T47D (cell line): ENCODE results near the gene NDFIP2.

Source experiments
- DNase-seq, 2 experiments: peaks; one replicate each; pipeline versions ENCODE4 v3.0.0 to v3.0.0-alpha.2; 2011 to 2012; ENCODE audit warnings: low read depth in 1 of 2, low spot score in 1 of 2
- JUND ChIP-seq: IDR thresholded peaks from 2 replicates; pipeline ENCODE4 v1.6.1; 2012; ENCODE audit warnings: low read depth
- in situ Hi-C: cut with HindIII; loops from 2 replicates; pipeline ENCODE4 v1.10.0; 2016; ENCODE audit warnings: low sequenced_read_pairs, low pct_unique_long_range_greater_than_20kb

Gene NDFIP2

DNA sequence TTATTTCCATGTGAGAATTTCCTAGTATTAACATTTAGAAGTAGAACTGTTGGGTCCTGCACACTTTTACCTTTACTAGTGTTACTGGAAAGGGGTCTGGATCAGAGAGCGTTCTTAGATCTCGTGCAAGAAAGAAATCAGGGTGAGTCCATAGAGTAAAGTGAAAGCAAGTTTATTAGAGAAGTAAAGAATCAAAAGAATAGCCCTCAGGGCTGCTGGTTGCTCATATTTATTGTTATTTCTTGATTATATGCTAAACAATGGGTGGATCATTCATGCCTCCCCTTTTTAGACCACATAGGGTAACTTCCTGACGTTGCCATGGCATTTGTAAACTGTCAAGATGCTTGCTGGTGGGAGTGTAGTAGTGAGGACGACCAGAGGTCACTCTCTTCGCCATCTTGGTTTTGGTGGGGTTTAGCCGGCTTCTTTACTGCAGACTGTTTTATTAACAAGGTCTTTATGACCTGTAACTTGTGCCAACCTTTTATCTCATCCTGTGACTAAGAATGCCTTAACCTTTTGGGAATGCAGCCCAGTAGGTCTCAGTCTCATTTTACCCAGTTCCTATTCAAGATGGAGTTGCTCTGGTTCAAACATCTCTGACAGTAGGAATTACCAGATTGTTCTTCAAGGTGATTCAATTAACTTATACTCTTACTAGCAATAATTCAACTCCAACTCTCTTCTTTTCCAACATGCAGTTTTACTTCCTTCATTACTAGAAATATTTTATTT is 27.4 kb downstream of the NDFIP2 start:
- DNase-seq = no peak
- in situ Hi-C loops = no loop called here

DNA sequence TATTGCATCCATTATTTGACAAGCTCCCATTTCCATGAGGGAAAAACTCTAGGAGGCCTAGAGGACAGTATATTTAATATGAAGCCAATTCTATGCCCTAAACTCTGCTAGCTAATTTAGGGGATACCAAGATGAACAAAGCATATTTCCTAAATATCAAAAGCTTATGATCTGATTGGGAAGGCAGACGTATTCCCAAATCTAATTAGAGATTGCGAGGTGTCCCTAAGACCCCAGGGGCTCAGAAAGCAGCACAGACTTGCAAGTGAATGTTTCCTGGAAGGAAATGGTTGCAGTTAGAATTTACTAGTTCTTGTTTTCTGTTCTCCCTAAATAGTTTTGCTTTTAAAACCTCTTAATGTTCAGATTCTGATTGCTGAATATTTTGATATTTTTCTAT is 30.7 kb downstream of the NDFIP2 start:
- no peak for DNase-seq
- in situ Hi-C loops = no loop called here
- TF ChIP-seq JUND = no peak

More for the DNA sequence above, 27.4 kb downstream of the NDFIP2 start:
- TF ChIP-seq JUND = no peak

DNA sequence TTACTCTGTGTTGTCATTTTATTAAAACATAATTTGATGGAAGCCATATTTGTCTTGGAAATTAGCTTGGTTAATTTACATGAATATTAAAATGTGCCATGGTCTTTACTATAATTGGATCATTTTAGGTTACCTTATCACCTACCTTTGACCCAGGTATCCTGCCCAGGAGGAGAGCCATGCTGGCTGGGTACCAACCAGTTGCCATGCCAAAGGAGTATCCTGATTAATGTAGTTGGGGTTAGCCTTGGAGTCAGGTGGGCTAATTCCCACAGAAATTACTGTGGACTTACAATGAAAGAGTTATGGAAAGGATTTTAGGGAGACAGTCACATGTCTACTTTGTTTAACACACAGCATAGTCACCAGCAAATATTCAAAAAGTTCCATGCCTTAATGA is 32.0 kb downstream of the NDFIP2 start:
- no peak for TF ChIP-seq JUND
- in situ Hi-C loops = no loop called here
- DNase-seq = no peak

DNA sequence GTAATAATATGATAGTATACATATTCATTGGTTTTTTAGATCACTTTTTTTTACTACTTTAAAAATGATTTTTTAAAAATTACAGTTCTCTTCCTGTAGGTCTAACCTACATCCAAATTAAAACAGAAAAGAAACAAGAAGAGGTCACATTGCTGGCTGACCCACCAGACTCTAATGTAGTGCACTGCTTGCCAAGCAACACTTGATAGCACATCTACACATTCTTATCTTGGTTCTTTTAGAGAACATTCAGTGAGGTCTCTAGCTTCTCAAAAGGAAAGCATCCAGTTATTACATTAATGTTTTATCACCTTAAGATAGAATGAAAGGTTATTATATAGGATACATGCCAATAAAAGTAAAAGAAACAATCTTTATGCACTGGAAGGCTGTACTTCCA is 35.6 kb downstream of the NDFIP2 start:
- TF ChIP-seq JUND = no peak
- in situ Hi-C loops = no loop called here
- DNase-seq = no peak

DNA sequence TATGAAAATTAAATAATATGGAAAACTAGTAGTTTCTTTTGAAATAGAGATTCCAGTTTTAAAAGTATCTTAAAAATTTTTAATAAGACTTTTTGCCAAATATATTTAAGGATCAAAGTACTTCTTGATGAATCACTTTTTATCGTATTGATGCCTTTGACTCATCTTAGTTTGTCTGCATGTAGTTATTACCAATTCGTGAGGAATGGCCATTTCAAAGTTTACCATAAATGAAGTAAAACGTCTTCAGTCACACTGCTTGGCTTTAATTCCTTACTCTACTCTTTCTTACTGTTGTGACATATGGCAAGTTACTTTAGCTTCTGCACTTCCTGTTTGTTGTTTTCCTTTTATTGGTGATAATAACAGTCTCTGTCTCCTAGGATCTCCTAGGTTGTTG is 38.3 kb downstream of the NDFIP2 start:
- TF ChIP-seq JUND = no peak
- DNase-seq = no peak
- in situ Hi-C loops = no loop called here

DNA sequence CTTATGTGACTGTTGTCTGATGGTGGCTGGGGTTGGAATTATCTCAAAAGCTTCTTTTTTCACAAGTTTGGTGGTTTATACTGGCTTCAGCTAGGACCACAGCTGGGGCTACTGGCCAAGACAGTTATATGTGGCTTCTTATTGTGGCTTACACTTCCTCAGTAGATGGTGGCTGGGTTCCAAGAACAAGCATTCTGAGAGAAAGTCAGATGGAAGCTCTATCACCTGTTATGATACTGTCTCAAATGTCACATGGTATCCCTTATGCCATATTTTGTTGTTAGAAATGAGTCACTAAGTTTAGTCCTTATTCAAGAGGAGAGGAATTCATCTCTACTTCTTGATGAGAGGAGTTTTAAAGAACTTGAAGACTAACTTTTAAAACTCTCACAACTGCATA is 41.6 kb downstream of the NDFIP2 start:
- DNase-seq = no peak
- in situ Hi-C loops = no loop called here
- no peak for TF ChIP-seq JUND

DNA sequence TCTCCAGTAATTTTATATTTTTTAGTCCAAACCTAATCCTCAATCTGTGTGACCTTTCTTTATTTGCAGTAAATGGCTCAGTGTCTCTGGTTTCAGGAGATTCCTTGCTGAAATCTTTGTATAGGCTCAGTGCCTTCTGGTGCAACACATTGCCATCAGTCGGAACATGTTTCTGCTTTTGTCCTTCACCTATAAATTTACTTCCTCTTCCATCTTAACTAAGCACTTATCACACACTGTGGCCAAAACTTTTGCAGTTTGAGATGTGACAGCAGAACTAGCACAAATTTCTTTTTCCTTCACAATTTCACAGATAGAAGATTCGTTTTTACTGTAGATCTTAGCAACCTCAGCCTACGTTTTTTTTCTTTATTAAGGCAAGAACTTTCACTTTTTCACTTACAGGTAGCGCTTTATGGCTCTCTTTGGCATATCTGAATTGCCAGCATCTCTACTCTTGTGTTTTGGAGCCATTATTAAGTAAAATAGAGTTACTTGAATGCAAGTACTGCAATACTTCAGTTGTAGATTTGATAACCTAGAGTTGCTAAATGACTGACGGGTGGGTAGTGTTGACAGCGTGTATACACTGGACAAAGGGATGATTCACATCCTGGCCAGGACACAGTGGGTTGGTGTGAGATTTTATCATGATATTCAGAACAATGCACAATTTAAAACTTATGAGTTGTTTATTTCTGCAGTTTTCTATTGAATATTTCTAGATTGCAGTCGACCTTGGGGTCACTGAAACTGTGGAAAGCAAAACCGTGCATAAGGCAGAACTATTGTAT is 44.3 kb downstream of the NDFIP2 start:
- in situ Hi-C loops = no loop called here
- no peak for TF ChIP-seq JUND
- no peak for DNase-seq

DNA sequence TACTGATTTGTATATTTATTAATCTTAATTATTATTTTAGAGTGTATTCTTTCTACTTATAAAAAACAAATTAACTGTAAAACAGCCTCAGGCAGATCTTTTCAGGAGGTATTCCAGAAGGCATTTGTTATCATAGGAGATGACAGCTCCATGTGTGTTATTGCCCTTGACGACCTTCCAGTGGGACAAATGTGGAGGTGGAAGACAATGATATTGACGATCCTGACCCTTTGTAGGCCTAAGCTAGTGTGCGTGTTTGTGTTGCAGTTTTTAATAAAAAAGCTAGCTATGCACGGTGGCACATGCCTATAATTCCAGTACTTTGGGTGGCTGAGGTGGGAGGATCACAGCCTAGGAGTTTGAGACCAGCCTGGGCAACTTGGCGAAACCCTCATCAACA is 46.7 kb downstream of the NDFIP2 start:
- TF ChIP-seq JUND = no peak
- in situ Hi-C loops = no loop called here
- DNase-seq = no peak

DNA sequence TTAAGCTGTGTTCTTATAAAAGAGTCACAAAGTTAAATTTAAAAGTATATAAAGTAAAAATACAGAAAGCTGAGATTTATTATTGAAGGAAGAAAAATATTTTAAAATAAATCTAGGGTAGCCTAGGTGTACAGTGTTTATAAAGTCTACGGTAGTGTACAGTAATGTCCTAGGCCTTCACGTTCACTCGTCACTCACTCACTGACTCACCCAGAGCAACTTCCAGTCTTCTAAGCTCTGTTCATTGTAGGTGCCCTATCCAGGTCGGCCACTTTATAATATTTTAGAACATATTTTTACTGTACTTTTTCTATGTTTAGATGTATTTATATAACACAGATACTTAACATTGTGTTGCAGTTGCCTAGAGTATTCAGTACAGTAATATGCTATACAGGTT is 47.4 kb downstream of the NDFIP2 start:
- no peak for TF ChIP-seq JUND
- in situ Hi-C loops = no loop called here
- no peak for DNase-seq

DNA sequence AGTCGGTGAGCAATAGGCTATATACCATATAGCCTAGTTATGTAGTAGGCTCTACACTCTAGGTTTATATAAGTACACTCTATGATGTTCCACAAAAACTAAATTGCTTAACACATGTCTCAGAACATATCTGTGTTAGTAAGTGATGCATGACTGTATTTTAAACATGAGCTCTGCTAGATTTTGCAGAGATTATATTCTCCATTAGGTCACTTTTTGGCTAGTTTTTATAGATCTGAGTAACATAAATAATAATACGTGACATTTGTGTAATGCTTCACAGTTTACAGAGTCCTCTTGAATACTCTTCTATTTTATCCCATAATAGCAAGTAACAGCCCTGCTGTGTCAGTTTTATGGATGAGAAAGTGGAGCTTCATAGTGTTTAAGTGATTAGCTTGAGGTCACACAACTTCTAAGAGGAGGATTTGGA is 47.8 kb downstream of the NDFIP2 start:
- no peak for TF ChIP-seq JUND
- no peak for DNase-seq
- in situ Hi-C loops = no loop called here

DNA sequence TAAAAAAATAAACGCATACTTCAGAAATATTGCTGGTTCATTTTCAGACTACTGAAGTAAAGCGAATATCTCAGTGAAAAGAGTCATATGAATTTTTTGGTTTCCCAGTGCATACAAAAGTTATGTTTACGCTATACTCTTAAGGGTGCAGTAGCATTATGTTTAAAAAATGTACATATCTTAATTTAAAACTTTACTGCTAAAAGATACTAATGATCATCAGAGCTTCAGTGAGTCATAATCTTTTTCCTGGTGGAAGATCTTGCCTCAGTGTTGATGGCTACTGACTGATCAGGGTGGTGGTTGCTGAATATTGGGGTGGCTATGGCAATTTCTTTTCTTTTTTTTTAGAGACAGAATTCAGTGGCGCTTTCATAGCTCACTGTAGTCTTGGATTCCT is 48.9 kb downstream of the NDFIP2 start:
- no peak for DNase-seq
- in situ Hi-C loops = no loop called here
- no peak for TF ChIP-seq JUND

DNA sequence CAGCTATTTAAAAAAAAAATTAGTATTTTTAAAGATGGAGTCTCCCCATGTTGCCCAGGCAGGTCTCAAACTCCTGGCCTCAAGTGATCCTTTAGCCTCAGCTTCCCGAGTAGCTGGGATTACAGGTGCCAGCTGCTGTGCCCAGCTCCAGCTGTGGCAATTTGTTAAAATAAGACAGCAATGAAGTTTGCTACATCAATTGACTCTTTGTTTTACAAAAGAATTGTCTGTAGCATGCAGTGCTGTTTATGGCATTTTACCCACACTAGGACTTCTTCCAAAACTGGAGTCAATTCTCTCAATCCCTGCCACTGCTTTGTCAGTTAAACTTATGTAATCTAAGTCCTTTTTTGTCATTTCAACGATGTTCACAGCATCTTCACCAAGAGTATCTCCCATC is 49.3 kb downstream of the NDFIP2 start:
- DNase-seq = no peak
- TF ChIP-seq JUND = no peak
- in situ Hi-C loops = no loop called here

DNA sequence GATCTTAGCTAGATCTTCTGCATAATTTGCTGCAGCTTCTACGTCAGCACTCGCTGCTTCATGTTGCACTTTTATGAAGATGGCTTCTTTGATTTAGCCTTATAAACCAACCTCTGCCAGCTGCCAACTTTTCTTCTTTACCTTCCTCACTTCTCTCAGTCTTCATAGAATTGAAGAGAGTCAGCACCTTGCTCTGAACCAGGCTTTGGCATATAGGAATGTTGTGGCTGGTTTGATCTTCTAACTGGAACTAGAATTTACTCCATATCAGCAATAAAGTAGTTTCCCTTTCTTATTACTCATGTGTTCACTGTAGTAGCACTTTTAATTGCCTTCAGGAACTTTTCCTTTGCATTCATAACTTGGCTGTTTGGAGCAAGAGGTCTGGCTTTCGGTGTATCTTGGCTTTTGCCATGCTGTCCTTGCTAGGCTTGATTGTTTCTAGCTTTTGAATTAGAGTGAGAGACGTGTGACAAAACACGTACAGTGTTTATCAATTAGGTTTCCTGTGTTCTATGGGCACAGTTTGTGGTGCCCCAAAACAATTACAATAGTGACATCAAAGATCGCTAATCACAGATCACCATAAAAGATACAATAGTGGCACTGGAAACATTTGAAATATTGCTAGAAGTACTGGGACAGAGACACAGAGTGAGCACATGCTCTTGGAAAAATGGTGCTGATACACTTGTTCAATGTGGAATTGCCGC is 50.7 kb downstream of the NDFIP2 start:
- no peak for DNase-seq
- in situ Hi-C loops = no loop called here
- no peak for TF ChIP-seq JUND
